Measurements from ENCODE around the gene ANKRD34C.

- no peak for TF ChIP-seq CTCF (IDR thresholded peaks at IDR 0.05; ENCODE audit: insufficient read depth, low read length)
- TF ChIP-seq POLR2AphosphoS5 (IDR thresholded peaks at IDR 0.05; ENCODE audit: low read depth): no peak
- TF ChIP-seq SPI1 (IDR thresholded peaks at IDR 0.05; ENCODE audit: borderline replicate concordance, low read depth): no peak
- no peak for TF ChIP-seq GABPA (IDR thresholded peaks at IDR 0.05; ENCODE audit: low read depth)
Measured at GRCh38 chr15:79315623-79316328, 33.3 kb downstream of the ANKRD34C start.
